GM18951 (cell line): Measurements from ENCODE around the gene CGAS.
"Not testable (repeated sequence)": the region's sequence is repeated elsewhere in the genome, so short reads cannot be mapped to it uniquely, and the experiment has no call there.

Experiments
- POLR2A ChIP-seq: IDR thresholded peaks from 4 replicates; pipeline ENCODE4 v1.6.1; 2011; ENCODE audit warnings: mild to moderate bottlenecking; ENCODE audit not compliant: insufficient read length, insufficient read depth; ENCODE audit errors: extremely low read depth
- in situ Hi-C: fragments of 300-500 bp; cut with MboI; formaldehyde crosslinking; loops from one replicate; pipeline ENCODE4 v1.12.0; 2022; ENCODE audit warnings: low sequenced_read_pairs, mixed read lengths, inconsistent platforms; ENCODE audit not compliant: unreplicated experiment

CGAS gene

GRCh38 chr6:73452107-73452461, at the start of gene CGAS:
TSS of gene CGAS (minus strand) at chr6:73452297. CDS start at chr6:73452181, 116 bp downstream.
- TF ChIP-seq POLR2A = peak; percentile 75
- in situ Hi-C loops = no loop called here

GRCh38 chr6:73497915-73498314, 45.8 kb upstream of the CGAS start:
- in situ Hi-C loops = no loop called here
- no peak for TF ChIP-seq POLR2A

- in situ Hi-C loops = no loop called here
- no peak for TF ChIP-seq POLR2A
Measured at GRCh38 chr6:73491377-73491776, 39.3 kb upstream of the CGAS start.

GRCh38 chr6:73487473-73487872, 35.4 kb upstream of the CGAS start:
- in situ Hi-C loops = no loop called here
- no peak for TF ChIP-seq POLR2A

DNA sequence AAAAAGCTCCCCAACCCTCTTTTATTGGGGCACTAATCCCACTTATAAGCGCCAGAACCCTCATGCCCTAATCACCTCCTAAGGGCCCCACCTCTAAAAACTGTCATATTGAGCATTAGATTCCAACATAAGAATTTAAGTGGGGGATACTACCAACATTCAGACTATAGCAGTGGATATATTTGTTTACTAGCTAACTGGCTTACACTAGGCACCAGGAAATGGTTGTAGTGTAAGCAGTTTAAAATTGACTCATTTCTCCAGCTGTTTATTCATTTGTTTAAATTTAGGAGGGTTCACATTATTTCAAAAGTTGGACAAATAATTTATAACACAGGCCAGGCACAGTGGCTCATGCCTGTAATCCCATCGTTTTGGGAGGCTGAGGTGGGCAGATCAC, 32.3 kb upstream of the CGAS start:
- TF ChIP-seq POLR2A = no peak
- in situ Hi-C loops = no loop called here

DNA sequence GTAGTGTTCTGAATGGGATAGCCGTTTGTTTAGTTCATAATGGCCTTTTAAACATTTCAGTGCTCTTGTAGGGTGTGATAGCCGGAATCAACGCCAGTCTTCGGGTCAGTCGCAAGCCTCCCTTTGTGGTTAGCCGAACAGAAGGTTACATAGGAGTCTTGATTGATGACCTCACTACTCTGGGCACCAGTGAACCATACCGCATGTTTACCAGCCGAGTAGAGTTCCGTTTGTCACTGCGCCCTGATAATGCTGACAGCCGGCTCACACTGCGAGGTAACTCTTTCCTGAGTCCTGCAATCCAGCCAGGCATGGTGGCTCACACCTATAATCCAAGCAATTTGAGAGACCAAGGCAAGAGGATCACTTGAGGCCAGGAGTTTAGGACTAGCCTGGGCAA, 29.9 kb upstream of the CGAS start:
- TF ChIP-seq POLR2A = no peak
- in situ Hi-C loops = no loop called here

DNA sequence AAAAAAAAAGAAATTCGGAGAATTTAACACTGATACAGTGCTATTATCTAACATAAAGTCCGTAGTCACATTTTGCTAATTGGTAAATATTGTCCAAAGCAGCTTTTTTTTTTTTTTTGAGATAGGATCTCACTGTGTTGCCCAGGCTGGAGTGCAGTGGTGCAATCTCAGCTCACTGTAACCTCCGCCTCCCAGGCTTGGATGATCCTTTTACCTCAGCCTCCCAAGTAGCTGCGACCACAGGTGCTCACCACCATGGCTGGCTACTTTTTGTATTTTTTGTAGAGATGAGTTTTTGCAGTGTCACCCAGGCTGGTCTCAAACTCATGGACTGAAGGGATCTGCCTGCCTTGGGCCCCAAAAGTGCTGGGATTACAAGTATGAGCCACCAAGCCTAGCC, 25.3 kb upstream of the CGAS start:
- TF ChIP-seq POLR2A = no peak
- in situ Hi-C loops = no loop called here

DNA sequence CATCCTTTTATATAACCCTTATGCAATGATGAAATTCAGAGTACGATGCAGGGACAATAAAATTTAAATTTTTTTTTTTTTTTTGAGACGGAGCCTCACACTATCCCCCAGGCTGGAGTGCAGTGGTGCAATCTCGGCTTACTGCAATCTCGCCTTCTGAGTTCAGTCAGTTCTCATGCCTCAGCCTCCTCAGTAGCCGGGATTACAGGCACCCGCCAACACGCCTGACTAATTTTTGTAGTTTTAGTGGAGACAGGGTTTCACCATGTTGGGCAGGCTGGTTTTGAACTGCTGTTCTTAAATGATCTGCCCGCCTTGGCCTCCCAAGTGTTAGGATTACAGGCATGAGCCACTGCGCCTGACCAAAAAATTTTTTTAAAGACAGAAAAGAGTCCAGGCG, 24.6 kb upstream of the CGAS start:
- no peak for TF ChIP-seq POLR2A
- in situ Hi-C loops = no loop called here

DNA sequence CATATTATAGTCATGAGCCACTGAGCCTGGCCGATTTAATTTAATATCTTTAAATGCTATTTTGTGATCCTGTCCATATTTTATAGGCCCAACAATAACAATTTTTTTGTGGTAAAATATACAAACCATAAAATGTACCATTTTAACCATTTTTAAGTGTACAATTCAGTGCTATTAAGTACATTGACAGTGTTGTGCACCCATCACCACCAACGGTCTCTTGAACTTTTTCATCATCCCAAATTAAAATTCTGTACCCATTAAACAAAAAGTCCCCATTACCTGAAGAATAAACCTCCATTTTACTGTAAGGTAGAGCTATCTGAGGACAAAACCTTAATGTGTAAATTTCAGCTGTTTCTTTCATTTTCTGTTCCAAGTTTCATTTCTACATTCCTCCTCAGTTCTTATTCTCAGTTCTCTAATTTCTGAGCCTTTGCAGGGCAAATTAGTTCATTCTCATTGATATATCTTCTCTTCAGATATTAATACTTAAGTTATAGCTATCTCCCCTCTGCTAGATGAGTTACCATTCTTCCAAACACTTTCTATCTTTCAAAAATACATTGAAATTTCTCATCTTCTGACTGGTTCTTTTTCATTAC, 19.7 kb upstream of the CGAS start:
- in situ Hi-C loops = no loop called here
- no peak for TF ChIP-seq POLR2A

GRCh38 chr6:73461537-73462350, 9.6 kb upstream of the CGAS start, which contains the start of gene MTO1:
TSS of gene MTO1 (plus strand) at chr6:73461737. CDS start at chr6:73461855, 118 bp downstream.
- peak; percentile 72 for TF ChIP-seq POLR2A
- in situ Hi-C loops = no loop called here

- no peak for TF ChIP-seq POLR2A
- in situ Hi-C loops = no loop called here
Measured at GRCh38 chr6:73460056-73460455, 8.0 kb upstream of the CGAS start.

GRCh38 chr6:73459474-73459873, 7.4 kb upstream of the CGAS start:
- in situ Hi-C loops = not testable (repeated sequence)

- TF ChIP-seq POLR2A = no peak
- in situ Hi-C loops = no loop called here
Measured at GRCh38 chr6:73455865-73456629, 4.0 kb upstream of the CGAS start.
